ENCODE results near the gene KLF1.
"Not testable (repeated sequence)": the region's sequence is repeated elsewhere in the genome, so short reads cannot be mapped to it uniquely, and the experiment has no call there.

The KLF1 gene

DNA sequence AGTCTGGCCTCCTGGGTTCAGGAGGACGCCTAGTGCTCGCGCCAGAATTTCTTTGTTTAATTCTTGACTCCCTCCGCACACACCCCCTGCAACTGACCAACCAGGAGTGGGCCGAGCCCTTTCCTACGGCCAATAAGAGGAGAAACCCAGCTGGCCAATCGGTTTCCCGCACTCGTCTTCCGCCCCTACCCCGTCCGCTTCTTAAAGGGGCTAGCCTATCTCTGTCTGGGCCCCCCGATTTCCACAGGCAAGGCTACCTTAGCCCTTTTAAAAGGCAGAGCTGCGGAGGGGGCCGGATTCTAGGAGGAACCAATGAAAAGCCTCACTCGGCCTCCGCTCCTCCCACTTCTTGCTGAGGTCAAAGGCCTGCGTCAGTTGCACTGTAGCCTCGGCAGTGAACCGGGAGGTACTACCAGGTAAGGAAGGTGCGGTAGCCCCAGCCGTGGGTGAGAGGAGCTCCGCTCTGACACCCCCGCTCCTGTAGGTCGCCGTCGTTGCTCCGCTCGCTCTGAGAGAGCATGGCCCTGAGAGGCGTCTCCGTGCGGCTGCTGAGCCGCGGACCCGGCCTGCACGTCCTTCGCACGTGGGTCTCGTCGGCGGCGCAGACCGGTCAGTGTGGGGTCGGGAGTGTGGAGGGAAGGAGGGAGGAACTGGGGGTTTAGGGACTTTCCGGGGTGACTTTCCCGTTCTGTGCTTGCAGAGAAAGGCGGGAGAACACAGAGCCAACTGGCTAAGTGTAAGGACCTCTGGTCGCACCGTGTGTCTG, 4.0 kb upstream of the KLF1 start, which contains the start of gene GCDH:
Gene GCDH (plus strand): TSS at position 374 of the 766 bp plus-strand sequence. CDS start 145 bp downstream, at position 519.
- peak; percentile 99 for DNase-seq (ENCODE audit: low spot score)

DNA sequence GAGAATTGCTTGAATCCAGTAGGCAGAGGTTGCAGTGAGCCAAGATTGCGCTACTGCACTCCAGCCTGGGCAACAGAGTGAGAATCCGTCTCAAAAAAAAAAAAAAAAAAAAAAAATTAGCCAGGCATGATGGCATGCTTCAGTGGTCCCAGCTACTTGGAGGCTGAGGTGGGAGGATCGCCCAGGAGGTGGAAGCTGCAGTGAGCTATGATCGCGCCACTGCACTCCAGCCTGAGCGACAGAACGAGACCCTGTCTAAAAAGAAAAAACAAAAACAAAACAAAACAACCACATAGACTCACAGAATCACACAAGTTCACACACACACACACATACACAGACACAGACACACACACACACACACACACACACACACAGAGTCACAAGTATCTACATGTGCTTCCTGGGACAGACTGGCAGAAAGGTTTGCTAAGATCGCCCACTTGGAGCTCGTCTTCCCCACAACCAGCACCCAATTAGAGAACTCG, 3.3 kb upstream of the KLF1 start:
- not testable (repeated sequence) for DNase-seq (ENCODE audit: low spot score)

GRCh38 chr19:12888006-12888603, 1.1 kb upstream of the KLF1 start:
- no peak for DNase-seq (ENCODE audit: low spot score)

DNA sequence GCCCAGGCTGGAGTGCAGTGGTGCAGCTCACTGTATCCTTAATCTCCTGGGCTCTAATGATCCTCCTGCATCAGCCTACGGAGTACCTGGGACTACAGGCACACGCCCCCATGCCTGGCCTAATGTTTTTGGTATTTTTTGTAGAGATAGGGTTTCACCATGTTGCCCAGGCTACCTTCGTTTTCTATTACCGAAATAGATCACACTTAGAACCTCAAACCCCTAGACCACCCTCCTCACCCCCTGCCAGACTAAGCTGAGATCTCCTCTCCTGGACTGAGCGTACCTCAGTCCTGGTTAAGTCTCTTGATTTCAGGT, 391 bp downstream of the KLF1 start:
- DNase-seq (ENCODE audit: low spot score), result no peak

DNA sequence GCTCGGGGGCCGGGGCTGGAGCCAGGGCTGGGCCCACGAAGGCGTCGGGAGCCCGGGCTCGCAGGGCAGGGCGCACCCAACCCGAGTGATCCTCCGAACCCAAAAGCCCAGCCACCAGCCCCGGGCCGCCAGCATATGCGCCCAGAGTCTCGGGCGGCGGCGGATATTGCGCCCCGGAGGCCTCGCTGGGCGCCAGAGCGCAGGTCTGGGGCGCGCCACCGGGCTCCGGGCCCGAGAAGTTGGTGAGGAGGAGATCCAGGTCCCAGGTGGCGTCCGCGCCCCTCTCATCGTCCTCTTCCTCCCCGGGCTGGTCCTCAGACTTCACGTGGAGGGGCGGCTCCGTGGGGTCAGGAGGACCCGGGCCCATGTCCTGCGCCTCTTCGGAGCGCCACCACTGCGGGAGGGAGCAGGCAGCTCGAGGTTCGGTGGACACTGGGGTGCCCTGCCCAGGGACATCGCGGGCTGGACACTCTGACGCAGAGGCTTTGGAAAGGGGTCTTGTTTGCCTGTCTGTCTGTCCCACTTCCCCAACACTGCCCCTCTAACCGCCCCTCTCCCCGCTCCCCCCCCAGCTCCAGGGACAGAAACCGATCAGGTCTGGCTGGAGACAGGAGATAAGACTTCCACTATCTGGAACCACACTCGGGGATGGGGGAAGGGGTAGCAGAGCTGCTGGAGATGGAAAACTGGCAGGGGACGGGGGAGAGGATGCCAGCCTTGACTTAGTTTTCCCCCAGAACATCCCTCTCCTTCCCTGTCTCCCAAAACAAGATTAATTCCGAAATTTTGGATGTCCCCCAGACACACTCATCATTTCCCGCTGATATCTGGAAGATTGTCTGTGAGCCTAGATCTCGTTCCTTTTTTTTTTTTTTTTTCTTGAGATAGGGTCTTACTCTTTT, 1.0 kb downstream of the KLF1 start:
- no peak for DNase-seq (ENCODE audit: low spot score)

- DNase-seq (ENCODE audit: low spot score), result peak; percentile 60
Measured at GRCh38 chr19:12884926-12885748, 1.9 kb downstream of the KLF1 start.

- no peak for DNase-seq (ENCODE audit: low spot score)
Measured at GRCh38 chr19:12884627-12884925, 2.4 kb downstream of the KLF1 start.

GRCh38 chr19:12884202-12884601, 2.8 kb downstream of the KLF1 start:
- no peak for DNase-seq (ENCODE audit: low spot score)

GRCh38 chr19:12882589-12882988, 4.4 kb downstream of the KLF1 start:
- no peak for DNase-seq (ENCODE audit: low spot score)

- peak; percentile 97 for DNase-seq (ENCODE audit: low spot score)
Measured at GRCh38 chr19:12881172-12881808, 5.7 kb downstream of the KLF1 start, which contains the start of gene DNASE2. Gene DNASE2 (minus strand): TSS chr19:12881449. CDS start chr19:12881375, 74 bp downstream.

DNA sequence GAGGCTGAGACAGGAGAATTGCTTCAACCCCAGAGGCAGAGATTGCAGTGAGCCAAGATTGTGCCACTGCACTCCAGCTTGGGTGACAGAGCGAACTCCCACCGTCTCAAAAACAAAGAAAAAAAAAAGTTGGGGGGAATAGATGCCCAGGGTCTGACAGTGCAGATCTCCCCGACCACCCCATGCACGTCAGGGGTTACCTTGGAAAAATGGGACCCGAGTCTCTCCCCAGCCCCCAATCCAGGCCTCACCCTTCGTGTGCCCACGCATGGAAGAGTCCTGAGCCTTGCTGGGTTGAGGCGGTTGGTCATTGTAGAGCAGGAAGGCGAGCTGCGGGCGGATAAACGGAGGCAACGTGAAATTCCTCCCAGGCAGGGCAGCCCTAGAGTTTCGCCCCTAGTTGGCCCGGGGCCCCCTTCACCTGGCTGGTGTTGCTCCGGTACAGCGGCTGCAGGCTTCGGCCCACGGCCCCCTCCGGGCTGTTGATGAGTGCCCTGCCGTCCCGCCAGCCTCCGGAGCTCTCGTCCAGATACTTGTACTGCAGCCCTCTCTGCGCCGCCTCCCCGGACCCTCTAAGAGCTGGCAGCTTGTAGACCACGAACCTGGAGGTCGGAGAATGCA, 6.3 kb downstream of the KLF1 start:
- DNase-seq (ENCODE audit: low spot score), result no peak

DNA sequence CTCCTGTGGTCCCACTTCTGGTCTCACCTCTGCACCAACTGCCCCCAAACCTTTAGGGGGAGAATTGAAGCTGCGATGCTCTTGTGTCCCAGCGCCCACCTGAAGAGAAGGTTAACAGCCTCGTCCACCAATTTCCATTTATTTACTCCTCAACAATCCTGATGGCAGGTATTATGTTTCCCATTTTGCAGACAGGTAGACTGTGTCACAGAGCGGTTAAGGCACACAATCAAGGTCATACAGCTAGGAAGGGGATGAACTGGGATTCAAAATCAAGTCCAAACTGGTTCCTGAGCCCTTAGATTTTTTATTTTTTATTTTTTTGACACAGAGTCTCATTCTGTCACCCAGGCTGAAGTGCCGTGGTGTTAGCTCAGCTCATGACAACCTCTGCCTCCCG, 11.9 kb downstream of the KLF1 start:
- DNase-seq (ENCODE audit: low spot score), result no peak

GRCh38 chr19:12873891-12874745, 12.9 kb downstream of the KLF1 start:
- no peak for DNase-seq (ENCODE audit: low spot score)

- DNase-seq (ENCODE audit: low spot score), result peak; percentile 99
Measured at GRCh38 chr19:12872941-12873890, 13.8 kb downstream of the KLF1 start.

GRCh38 chr19:12872255-12872654, 14.7 kb downstream of the KLF1 start:
- peak; percentile 53 for DNase-seq (ENCODE audit: low spot score)

- peak; percentile 33 for DNase-seq (ENCODE audit: low spot score)
Measured at GRCh38 chr19:12871681-12872080, 15.3 kb downstream of the KLF1 start.

DNA sequence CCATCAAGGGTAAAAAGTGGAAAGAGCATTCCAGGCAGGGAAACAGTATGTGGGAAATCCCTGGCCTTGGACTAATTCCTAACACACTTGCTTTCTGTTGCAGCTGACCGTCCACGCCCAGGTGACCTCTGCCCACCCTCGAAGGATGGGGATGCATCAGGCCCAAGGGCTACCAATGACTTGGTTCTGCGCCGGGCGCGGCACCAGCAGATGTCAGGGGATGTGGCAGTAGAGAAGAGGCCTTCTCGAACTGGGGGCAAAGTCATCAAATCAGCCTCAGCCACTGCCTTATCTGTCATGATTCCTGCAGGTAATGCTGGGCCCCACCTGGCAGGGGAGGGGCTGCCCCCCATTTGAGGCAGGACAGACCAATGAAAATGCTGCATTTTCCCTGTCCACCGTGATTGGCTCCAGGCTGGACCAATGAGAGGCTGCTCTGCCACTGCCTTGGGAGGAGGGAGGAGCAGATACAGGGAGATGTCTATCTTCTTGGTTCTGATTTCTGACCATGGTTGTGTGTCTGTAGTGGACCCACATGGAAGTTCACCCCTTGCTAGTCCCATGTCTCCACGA, 18.4 kb downstream of the KLF1 start:
- peak; percentile 57 for DNase-seq (ENCODE audit: low spot score)
